Loucy (cell line): ENCODE results near the gene CADM4.

Source experiments
- H2AFZ ChIP-seq: fragments of 200-600 bp; sonication (generic); 2 replicates; pipeline ENCODE4 v1.6.0; 2016; ENCODE audit warnings: antibody characterized with exemption, mild to moderate bottlenecking, low read length, moderate library complexity
- H3F3A ChIP-seq: fragments of 200-600 bp; 2 replicates; pipeline ENCODE4 v1.6.0; 2016; ENCODE audit warnings: antibody characterized with exemption, low read depth, mild to moderate bottlenecking
- H3K27me3 ChIP-seq: fragments of 200-600 bp; sonication (generic); 2 replicates; pipeline ENCODE4 v1.6.1; 2014; ENCODE audit warnings: low read length, mild to moderate bottlenecking; ENCODE audit not compliant: insufficient read depth, poor library complexity, severe bottlenecking
- H3K36me3 ChIP-seq: fragments of 200-600 bp; sonication (generic); 2 replicates; pipeline ENCODE4 v1.6.1; 2016; ENCODE audit warnings: low read length; ENCODE audit not compliant: insufficient read depth
- H3K4me1 ChIP-seq: fragments of 200-600 bp; sonication (generic); 2 replicates; pipeline ENCODE4 v1.5.1; 2014; ENCODE audit warnings: low read length, mild to moderate bottlenecking; ENCODE audit not compliant: insufficient read depth, poor library complexity, severe bottlenecking
- H3K4me2 ChIP-seq: fragments of 200-600 bp; sonication (generic); 2 replicates; pipeline ENCODE4 v1.6.0; 2014; ENCODE audit warnings: antibody characterized with exemption, low read length, low read depth, mild to moderate bottlenecking; ENCODE audit not compliant: poor library complexity, severe bottlenecking
- H3K4me3 ChIP-seq: fragments of 200-600 bp; sonication (generic); 2 replicates; pipeline ENCODE4 v1.5.1; 2014; ENCODE audit warnings: low read length, mild to moderate bottlenecking, mixed read lengths; ENCODE audit not compliant: poor library complexity, severe bottlenecking
- H3K79me2 ChIP-seq: fragments of 200-600 bp; sonication (generic); 2 replicates; pipeline ENCODE4 v1.6.1; 2014; ENCODE audit warnings: low read length; ENCODE audit not compliant: insufficient read depth
- H3K9ac ChIP-seq: fragments of 200-600 bp; sonication (generic); 2 replicates; pipeline ENCODE4 v1.6.0; 2014; ENCODE audit warnings: mild to moderate bottlenecking, low read depth, low read length, moderate library complexity; ENCODE audit not compliant: poor library complexity, severe bottlenecking
- H3K9me2 ChIP-seq: fragments of 200-600 bp; sonication (generic); replicated peaks from 2 replicates; pipeline ENCODE4 v1.6.1; 2016; ENCODE audit warnings: low read depth, low read length, mixed read lengths
- H3K9me3 ChIP-seq: fragments of 200-600 bp; sonication (generic); 2 replicates; pipeline ENCODE4 v1.6.1; 2014; ENCODE audit warnings: mild to moderate bottlenecking, antibody characterized with exemption, low read length, low read depth; ENCODE audit not compliant: insufficient read depth
- H4K20me1 ChIP-seq: fragments of 200-600 bp; sonication (generic); 2 replicates; pipeline ENCODE4 v1.6.0; 2014; ENCODE audit warnings: antibody characterized with exemption, low read length, mild to moderate bottlenecking; ENCODE audit not compliant: insufficient read depth, poor library complexity, severe bottlenecking
- CTCF ChIP-seq: fragments of 200-600 bp; sonication (generic); conservative IDR thresholded peaks from 2 replicates; pipeline ENCODE4 v1.5.1; 2014; ENCODE audit warnings: mild to moderate bottlenecking, antibody characterized with exemption, low read length
- EZH2phosphoT487 ChIP-seq: fragments of 200-600 bp; IDR thresholded peaks from 2 replicates; pipeline ENCODE4 v1.6.1; 2018; ENCODE audit warnings: antibody characterized with exemption, mild to moderate bottlenecking, moderate library complexity, borderline replicate concordance

CADM4 gene

GRCh38 chr19:43662487-43662886 lies 22.8 kb upstream of the CADM4 start:
- Histone ChIP-seq H3F3A (no peaks in the 10 kb centered on the region), H2AFZ (no peak overlapping the region), H3K4me2 (no peak overlapping the region), H4K20me1 (no peaks in the 10 kb centered on the region), H3K79me2 (no peaks in the 10 kb centered on the region; the same call in 1 of the 2 replicates), H3K9me3 (no peaks in the 10 kb centered on the region), H3K36me3 (no peaks in the 10 kb centered on the region), H3K9me2 (no peaks in the 10 kb centered on the region), H3K4me3 (no peak overlapping the region), H3K4me1 (peaks cover 19% of the 10 kb centered on the region), H3K27me3 (no peaks in the 10 kb centered on the region), H3K9ac (no peak overlapping the region)
- TF ChIP-seq EZH2phosphoT487: no peak
- TF ChIP-seq CTCF: peak; percentile 42

GRCh38 chr19:43660971-43661360 lies 21.3 kb upstream of the CADM4 start:
- Histone ChIP-seq H4K20me1 (no peaks in the 10 kb centered on the region), H3K36me3 (no peaks in the 10 kb centered on the region), H2AFZ (no peak overlapping the region), H3K9ac (no peak overlapping the region), H3K4me3 (no peak overlapping the region), H3K27me3 (no peaks in the 10 kb centered on the region), H3K9me2 (no peaks in the 10 kb centered on the region), H3K9me3 (no peaks in the 10 kb centered on the region), H3F3A (no peaks in the 10 kb centered on the region), H3K4me2 (no peak overlapping the region), H3K4me1 (peaks cover 15% of the 10 kb centered on the region), H3K79me2 (no peaks in the 10 kb centered on the region)
- no peak for TF ChIP-seq CTCF
- no peak for TF ChIP-seq EZH2phosphoT487

DNA sequence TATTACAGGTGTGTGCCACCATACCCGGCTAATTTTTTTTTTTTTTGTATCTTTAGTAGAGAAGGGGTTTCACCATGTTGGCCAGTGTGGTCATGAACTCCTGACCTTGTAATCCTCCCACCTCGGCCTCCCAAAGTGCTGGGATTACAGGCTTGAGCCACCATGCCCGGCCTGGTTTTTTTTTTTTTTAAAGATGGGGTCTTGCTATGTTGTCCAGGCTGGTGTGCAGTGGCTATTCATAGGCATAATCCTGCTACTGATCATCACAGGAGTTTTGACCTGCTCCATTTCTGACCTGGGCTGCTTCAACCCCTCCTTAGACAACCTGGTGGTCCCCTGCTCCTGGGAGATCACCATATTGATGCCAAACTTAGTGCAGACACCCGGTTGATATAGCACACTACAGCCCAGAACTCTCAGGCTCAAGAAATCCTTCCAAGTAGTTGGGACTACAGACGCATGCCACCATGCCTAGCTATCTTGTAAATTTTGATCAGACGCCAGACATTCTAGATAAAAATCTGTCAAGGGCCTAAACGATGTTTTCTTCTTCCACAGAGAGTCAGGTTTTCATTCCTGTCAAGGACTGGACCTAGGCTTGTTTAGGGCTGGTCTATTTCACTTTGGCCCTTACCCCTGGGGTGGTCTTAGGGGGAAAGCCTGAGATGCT lies 20.8 kb upstream of the CADM4 start:
- Histone ChIP-seq H3K4me2 (no peak overlapping the region), H4K20me1 (no peaks in the 10 kb centered on the region), H3K9me3 (no peaks in the 10 kb centered on the region), H3K36me3 (no peaks in the 10 kb centered on the region), H3K79me2 (no peaks in the 10 kb centered on the region), H3K4me1 (peaks cover 15% of the 10 kb centered on the region), H3K9ac (no peak overlapping the region), H3K4me3 (no peak overlapping the region), H3K9me2 (no peaks in the 10 kb centered on the region), H2AFZ (no peak overlapping the region), H3K27me3 (no peaks in the 10 kb centered on the region), H3F3A (no peaks in the 10 kb centered on the region)
- no peak for TF ChIP-seq EZH2phosphoT487
- no peak for TF ChIP-seq CTCF
